Liver (tissue), 9 donors: ENCODE results near the gene DGKQ. TPM values are rescaled to one million over a fixed set of nuclear protein-coding genes. Genes with fewer than 3 reads are reported as not detected.

Experiments
- DNase-seq: peaks from one replicate; pipeline ENCODE4 v3.0.0-alpha.2; 2017; ENCODE audit warnings: low spot score
- H3K27ac ChIP-seq, 2 donors: one replicate each; pipeline ENCODE4 v1.7.0; 2013; ENCODE audit warnings: inconsistent platforms in 2 of 2, low read length in 2 of 2, control low read depth in 1 of 2, low read depth in 1 of 2, mild to moderate bottlenecking in 1 of 2
- H3K27me3 ChIP-seq, 4 donors: one replicate each; pipeline versions ENCODE4 v1.6.1 to v1.7.0; 2013; ENCODE audit warnings: low read length in 3 of 4, inconsistent platforms in 1 of 4, mild to moderate bottlenecking in 1 of 4, moderate library complexity in 1 of 4; ENCODE audit not compliant: control insufficient read depth in 4 of 4, insufficient read depth in 4 of 4
- H3K36me3 ChIP-seq, 4 donors: one replicate each; pipeline versions ENCODE4 v1.6.1 to v1.7.0; 2013; ENCODE audit warnings: low read length in 3 of 4, mild to moderate bottlenecking in 3 of 4, low read depth in 1 of 4, moderate library complexity in 1 of 4; ENCODE audit not compliant: control insufficient read depth in 4 of 4, insufficient read depth in 3 of 4
- H3K4me1 ChIP-seq, 4 donors: one replicate each; pipeline versions ENCODE4 v1.6.1 to v1.7.0; 2013; ENCODE audit warnings: low read length in 3 of 4, mild to moderate bottlenecking in 3 of 4, moderate library complexity in 1 of 4; ENCODE audit not compliant: control insufficient read depth in 4 of 4, insufficient read depth in 4 of 4
- H3K4me3 ChIP-seq, 3 donors: one replicate each; pipeline versions ENCODE4 v1.6.1 to v1.7.0; 2013; ENCODE audit warnings: low read length in 3 of 3, control low read depth in 1 of 3, low read depth in 1 of 3, mild to moderate bottlenecking in 1 of 3
- H3K9ac ChIP-seq, 2 donors: one replicate each; pipeline ENCODE4 v1.7.0; 2013; ENCODE audit warnings: low read length in 2 of 2, mild to moderate bottlenecking in 2 of 2, moderate library complexity in 2 of 2, control low read depth in 1 of 2, low read depth in 1 of 2
- H3K9me3 ChIP-seq, 4 donors: one replicate each; pipeline versions ENCODE4 v1.6.1 to v1.7.0; 2013; ENCODE audit warnings: low read length in 3 of 4; ENCODE audit not compliant: control insufficient read depth in 4 of 4
- ATF3 ChIP-seq: IDR thresholded peaks from 2 replicates; pipeline ENCODE4 v1.6.1; 2016; ENCODE audit warnings: antibody characterized with exemption
- CTCF ChIP-seq: fragments of 150-350 bp; IDR thresholded peaks from 2 replicates; pipeline ENCODE4 v1.5.1; 2017; ENCODE audit warnings: improper control_type of control experiment, low read depth, low read length; ENCODE audit not compliant: missing input control
- FOXA1 ChIP-seq: IDR thresholded peaks from 2 replicates; pipeline ENCODE4 v1.6.1; 2016; ENCODE audit warnings: antibody characterized with exemption
- FOXA2 ChIP-seq: IDR thresholded peaks from 2 replicates; pipeline ENCODE4 v1.6.1; 2016; ENCODE audit warnings: antibody characterized with exemption
- GABPA ChIP-seq, 2 donors: IDR thresholded peaks in 1 of 2; conservative IDR thresholded peaks in 1 of 2; 2 replicates each; pipeline ENCODE4 v1.6.1; 2016; ENCODE audit warnings: antibody characterized with exemption in 2 of 2, mild to moderate bottlenecking in 1 of 2, moderate library complexity in 1 of 2
- HNF4G ChIP-seq: IDR thresholded peaks from 2 replicates; pipeline ENCODE4 v1.6.1; 2016; ENCODE audit warnings: antibody characterized with exemption
- MAX ChIP-seq: IDR thresholded peaks from 2 replicates; pipeline ENCODE4 v1.6.1; 2016; ENCODE audit warnings: antibody characterized with exemption
- NR2F2 ChIP-seq: IDR thresholded peaks from 2 replicates; pipeline ENCODE4 v1.6.1; 2016; ENCODE audit warnings: antibody characterized with exemption
- RAD21 ChIP-seq, 2 donors: IDR thresholded peaks; 2 replicates each; pipeline ENCODE4 v1.6.1; 2016; ENCODE audit warnings: antibody characterized with exemption in 2 of 2, mild to moderate bottlenecking in 2 of 2
- REST ChIP-seq: IDR thresholded peaks from 2 replicates; pipeline ENCODE4 v1.6.1; 2016; ENCODE audit warnings: antibody characterized with exemption, mild to moderate bottlenecking
- SP1 ChIP-seq: IDR thresholded peaks from 2 replicates; pipeline ENCODE4 v1.6.1; 2018; ENCODE audit warnings: antibody characterized with exemption, mild to moderate bottlenecking
- TAF1 ChIP-seq: conservative IDR thresholded peaks from 2 replicates; pipeline ENCODE4 v1.6.1; 2016; ENCODE audit warnings: antibody characterized with exemption, mild to moderate bottlenecking
- WGBS: extraction: QIAGEN DNeasy Blood & Tissue Kit; methylation state at CpG from one replicate; pipeline ENCODE4 v1.1.7; 2013; 5-methylcytosine and 5-hydroxymethylcytosine counted together
- polyA plus RNA-seq, 2 donors: library from polyadenylated mRNA; stranded (reverse) in 1 of 2; unstranded in 1 of 2; fragments of 200-250 nt in 1 of 2; fragments of >200 nt in 1 of 2; fragmentation: Nextera tagmentation in 1 of 2; extraction: Ambion mirVana in 1 of 2; gene quantifications; one replicate each; pipeline versions ENCODE4 v1.2.1 to v1.2.3, GENCODE V29; 2013 to 2015
- total RNA-seq, 2 donors: library from RNA; depleted of rRNA; stranded (reverse); fragments of >200 nt; gene quantifications; one replicate each; pipeline ENCODE4 v1.2.3, GENCODE V29; 2014
- donor health status: healthy.
- donor health status: healthy.
- donor health status: healthy.
- donor health status: healthy.
- donor health status: healthy.

Gene DGKQ
- total and polyA plus RNA-seq, 4 donors: 1.5 to 8.8 (median 3.6) TPM

GRCh38 chr4:990746-991367 is 17.5 kb upstream of the DGKQ start (continued):
- TF ChIP-seq REST: no peak

GRCh38 chr4:989722-990471 is 16.5 kb upstream of the DGKQ start:
- DNase-seq: no peak
- H3K9ac ChIP-seq: no peak overlapping the region
- TF ChIP-seq TAF1: no peak
- TF ChIP-seq FOXA1: no peak
- no peak for TF ChIP-seq GABPA (IDR thresholded peaks at IDR 0.05 in 1 of 2, conservative IDR thresholded peaks at IDR 0.05 in 1 of 2)
- peaks cover 0 to 8% (median 4%) of the 10 kb centered on the region in 4 donors for H3K36me3 ChIP-seq
- no peak overlapping the region for H3K4me3 ChIP-seq
- no peaks in the 10 kb centered on the region for H3K27me3 ChIP-seq
- no peaks in the 10 kb centered on the region for H3K9me3 ChIP-seq
- H3K27ac ChIP-seq: no peak overlapping the region
- 97% methylated on average over 58 of the region's 58 CpGs for WGBS
- peaks cover 13 to 68% (median 44%) of the 10 kb centered on the region in 4 donors for H3K4me1 ChIP-seq

- no peak overlapping the region for H3K27ac ChIP-seq
- no peaks in the 10 kb centered on the region for H3K27me3 ChIP-seq
- DNase-seq: no peak
- H3K36me3 ChIP-seq: peaks cover 0 to 8% (median 4%) of the 10 kb centered on the region in 4 donors
- no peaks in the 10 kb centered on the region for H3K9me3 ChIP-seq
- no peak overlapping the region for H3K4me3 ChIP-seq
- no peak for TF ChIP-seq NR2F2
- TF ChIP-seq MAX: no peak
- no peak for TF ChIP-seq SP1
- no peak for TF ChIP-seq CTCF
- no peak for TF ChIP-seq REST
- TF ChIP-seq RAD21 (IDR thresholded peaks at IDR 0.05): no peak
- no peak for TF ChIP-seq FOXA2
- TF ChIP-seq GABPA (IDR thresholded peaks at IDR 0.05 in 1 of 2, conservative IDR thresholded peaks at IDR 0.05 in 1 of 2): no peak
- TF ChIP-seq TAF1: no peak
- TF ChIP-seq ATF3: no peak
- no peak for TF ChIP-seq HNF4G
- H3K4me1 ChIP-seq: peaks cover 13 to 72% (median 51%) of the 10 kb centered on the region in 4 donors
- WGBS: 95% methylated on average over 69 of the region's 69 CpGs
- no peak overlapping the region for H3K9ac ChIP-seq
Observed at GRCh38 chr4:988726-989721, 15.7 kb upstream of the DGKQ start.
